Ovary (tissue), 9 donors: ENCODE results near the gene COL5A1. TPM values are rescaled to one million over a fixed set of nuclear protein-coding genes. Genes with fewer than 3 reads are reported as not detected.

ENCODE experiments used
- DNase-seq, 5 donors: peaks; one replicate each; pipeline ENCODE4 v3.0.0-alpha.2; 2019 to 2020
- H3K27ac ChIP-seq, 2 donors: fragments of 200-600 bp; one replicate each; pipeline versions ENCODE4 v1.5.1 to v1.8.0; 2019 to 2022
- H3K27me3 ChIP-seq: fragments of 200-600 bp; one replicate; pipeline ENCODE4 v1.8.0; 2022
- H3K36me3 ChIP-seq: fragments of 200-600 bp; sonication (generic); one replicate; pipeline ENCODE4 v1.5.1; 2019
- H3K4me1 ChIP-seq: one replicate; pipeline ENCODE4 v1.8.1; 2013; ENCODE audit warnings: mild to moderate bottlenecking, moderate library complexity; ENCODE audit not compliant: insufficient read depth
- H3K4me3 ChIP-seq: fragments of 200-600 bp; sonication (generic); one replicate; pipeline ENCODE4 v1.5.1; 2017
- H3K9me3 ChIP-seq, 2 donors: fragments of 200-600 bp in 1 of 2; sonication (generic) in 1 of 2; one replicate each; pipeline versions ENCODE4 v1.5.1 to v1.8.1; 2013 to 2019; ENCODE audit warnings: mild to moderate bottlenecking in 1 of 2, moderate library complexity in 1 of 2
- EP300 ChIP-seq: sonication (generic); formaldehyde crosslinking; IDR thresholded peaks from one replicate; pipeline ENCODE4 v1.6.1; 2017; ENCODE audit warnings: antibody characterized with exemption
- POLR2A ChIP-seq: fragments of 450-650 bp; IDR thresholded peaks from one replicate; pipeline ENCODE4 v1.6.1; 2017; ENCODE audit warnings: antibody characterized with exemption, mild to moderate bottlenecking, moderate library complexity
- WGBS, 3 donors: extraction: QIAGEN DNeasy Blood & Tissue Kit in 1 of 3; methylation state at CpG; one replicate each; pipeline versions ENCODE4 v1.1.5 to v1.1.7; 2013 to 2017; 5-methylcytosine and 5-hydroxymethylcytosine counted together
- intact Hi-C, 4 donors: fragments of 100-400 bp; cut with DNase I; formaldehyde crosslinking; loops; one replicate each; pipeline versions ENCODE4 v1.11.0 to v1.15.1; 2022 to 2023
- polyA plus RNA-seq, 2 donors: library from polyadenylated mRNA; stranded (reverse); fragments of 200-250 nt in 1 of 2; fragments of 350-450 nt in 1 of 2; fragmentation: Illumina TruSeq in 1 of 2; extraction: RNeasy Lipid Tissue Mini Kit (QIAGEN cat#74804) in 1 of 2; gene quantifications; one replicate each; pipeline ENCODE4 v1.2.3, GENCODE V29; 2013 to 2014
- total RNA-seq, 7 donors: library from RNA; depleted of rRNA in 2 of 7; stranded (reverse); fragments of >200 nt in 2 of 7; fragmentation: NEBNext Ultra II Directional in 3 of 7; extraction: Animal tissue kit (Norgen Biotek cat#: 25700) in 3 of 7; gene quantifications; one replicate each; pipeline versions ENCODE4 v1.1.0 to v1.2.4, GENCODE V29; 2016 to 2023
- TF ChIP-seq, protein P1 (sequence below), 3 donors: fragments of 450-650 bp in 2 of 3; fragments of 200-600 bp in 1 of 3; IDR thresholded peaks; one replicate each; pipeline versions ENCODE4 v1.5.1 to v1.8.0; 2016 to 2022; ENCODE audit warnings: antibody characterized with exemption in 3 of 3, mild to moderate bottlenecking in 1 of 3
- donor health status: DM: no; HTN: no; CAD: no; lungs with moderate emphysema.
- donor health status: DM: no; HTN: no; CAD: no.
- donor health status: Bipolar disorder and iron deficiency.
- donor health status: DM: yes; HTN: yes; CAD: no.
- donor health status: DM: no; HTN: no; CAD: no.
- donor health status: DM: yes; HTN: yes; CAD: no.

COL5A1 gene
- total and polyA plus RNA-seq, 9 donors, result 28.1 to 117 (median 54.6) TPM

DNA sequence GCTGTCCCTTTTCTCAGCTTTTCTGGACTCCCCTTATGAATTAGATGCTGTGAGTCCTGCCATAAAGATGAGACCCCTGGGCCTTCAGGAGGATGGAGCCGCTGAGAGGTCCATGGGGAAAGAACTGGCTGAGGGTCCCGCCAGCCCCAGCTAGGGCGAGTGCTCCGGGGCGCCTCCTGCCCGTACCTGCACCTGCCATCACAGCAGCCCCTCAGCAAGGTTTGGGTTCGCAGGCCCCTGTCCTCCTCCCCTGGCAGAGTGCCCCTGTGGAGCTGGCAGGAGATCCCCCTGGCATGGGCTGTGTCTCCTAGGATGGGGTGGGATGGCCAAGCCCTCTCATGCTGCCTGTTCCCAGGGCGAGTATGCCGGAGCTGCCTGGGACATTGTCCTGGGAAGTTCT lies 64.2 kb downstream of the COL5A1 start:
- WGBS, 3 donors, result 83 to 94% (median 93%) methylated on average over 9 of the region's 9 CpGs
- TF ChIP-seq, protein P1, sequence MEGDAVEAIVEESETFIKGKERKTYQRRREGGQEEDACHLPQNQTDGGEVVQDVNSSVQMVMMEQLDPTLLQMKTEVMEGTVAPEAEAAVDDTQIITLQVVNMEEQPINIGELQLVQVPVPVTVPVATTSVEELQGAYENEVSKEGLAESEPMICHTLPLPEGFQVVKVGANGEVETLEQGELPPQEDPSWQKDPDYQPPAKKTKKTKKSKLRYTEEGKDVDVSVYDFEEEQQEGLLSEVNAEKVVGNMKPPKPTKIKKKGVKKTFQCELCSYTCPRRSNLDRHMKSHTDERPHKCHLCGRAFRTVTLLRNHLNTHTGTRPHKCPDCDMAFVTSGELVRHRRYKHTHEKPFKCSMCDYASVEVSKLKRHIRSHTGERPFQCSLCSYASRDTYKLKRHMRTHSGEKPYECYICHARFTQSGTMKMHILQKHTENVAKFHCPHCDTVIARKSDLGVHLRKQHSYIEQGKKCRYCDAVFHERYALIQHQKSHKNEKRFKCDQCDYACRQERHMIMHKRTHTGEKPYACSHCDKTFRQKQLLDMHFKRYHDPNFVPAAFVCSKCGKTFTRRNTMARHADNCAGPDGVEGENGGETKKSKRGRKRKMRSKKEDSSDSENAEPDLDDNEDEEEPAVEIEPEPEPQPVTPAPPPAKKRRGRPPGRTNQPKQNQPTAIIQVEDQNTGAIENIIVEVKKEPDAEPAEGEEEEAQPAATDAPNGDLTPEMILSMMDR (IDR thresholded peaks at IDR 0.05), result no peak
- no peak for TF ChIP-seq EP300
- TF ChIP-seq POLR2A, result no peak
- H3K36me3 ChIP-seq, result no peaks in the 10 kb centered on the region
- H3K27ac ChIP-seq, result no peak overlapping the region
- H3K4me3 ChIP-seq, result no peak overlapping the region
- peaks cover 30% of the 10 kb centered on the region for H3K4me1 ChIP-seq
- intact Hi-C loops, result no loop called here
- no peak for DNase-seq
- H3K27me3 ChIP-seq, result no peaks in the 10 kb centered on the region
- no peaks in the 10 kb centered on the region for H3K9me3 ChIP-seq

DNA sequence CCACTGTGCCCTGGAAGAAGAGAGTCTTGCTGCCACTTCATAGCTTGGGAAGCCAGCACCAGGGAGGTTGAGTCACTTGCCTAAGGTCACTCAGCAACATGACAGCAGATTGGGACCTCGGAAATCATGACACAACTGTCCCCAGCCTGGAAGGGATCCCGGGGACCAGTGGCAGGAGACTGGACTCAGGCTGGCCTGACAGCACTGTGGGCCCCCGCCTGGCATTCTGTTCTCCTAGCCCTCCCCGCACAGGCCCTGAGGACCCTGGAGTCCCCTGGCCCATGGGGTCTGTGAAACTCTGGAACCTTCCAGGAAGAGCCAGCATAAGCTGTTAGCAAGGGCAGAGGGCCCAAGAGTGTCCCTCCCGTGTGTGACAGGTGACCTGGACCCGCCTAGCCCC lies 64.9 kb downstream of the COL5A1 start:
- Histone ChIP-seq H3K36me3 (no peaks in the 10 kb centered on the region), H3K27me3 (no peaks in the 10 kb centered on the region), H3K9me3 (no peaks in the 10 kb centered on the region), H3K27ac (peak overlapping the region; percentile 69 to 70), H3K4me3 (no peak overlapping the region), H3K4me1 (peaks cover 35% of the 10 kb centered on the region)
- intact Hi-C loops, result no loop called here
- TF ChIP-seq EP300, result no peak
- TF ChIP-seq, protein P1 (IDR thresholded peaks at IDR 0.05), result no peak
- no peak for TF ChIP-seq POLR2A
- DNase-seq, result no peak
- WGBS, 3 donors, result 65 to 75% (median 68%) methylated on average over 6 of the region's 6 CpGs

DNA sequence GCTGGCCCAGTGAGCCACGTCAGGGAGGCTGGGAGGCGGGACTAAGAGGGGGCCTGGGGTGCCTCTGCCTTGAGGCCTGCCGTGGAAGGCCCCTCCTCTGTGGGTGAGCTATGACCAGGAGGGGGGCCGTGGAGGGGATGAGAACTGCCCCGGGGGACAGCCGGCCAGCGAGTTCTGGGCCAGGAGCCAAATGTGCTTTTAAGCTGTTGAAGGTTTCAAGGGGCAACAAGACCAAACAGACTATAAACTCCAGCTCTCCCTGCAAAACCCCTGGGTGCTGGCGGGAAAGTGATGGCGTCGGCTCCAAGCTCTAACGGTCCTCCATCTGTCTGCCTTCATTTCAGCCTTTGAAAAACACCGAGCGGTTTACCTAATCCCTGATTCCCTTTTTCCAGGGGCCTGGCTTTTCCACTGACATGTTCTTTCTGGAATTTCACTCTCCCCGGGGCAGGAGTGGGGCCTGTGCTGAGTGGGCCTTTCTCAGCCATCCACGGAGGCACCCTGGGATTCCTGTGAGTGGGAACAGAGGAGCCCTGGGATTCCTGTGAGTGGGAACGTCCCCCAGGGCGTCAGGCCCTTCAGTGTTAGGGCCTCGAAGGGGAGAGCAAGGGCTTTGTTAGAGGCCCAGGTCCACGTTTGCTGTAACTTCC lies 65.6 kb downstream of the COL5A1 start:
- no peaks in the 10 kb centered on the region for H3K9me3 ChIP-seq
- WGBS, 3 donors, result 14 to 19% (median 19%) methylated on average over 19 of the region's 19 CpGs
- H3K27ac ChIP-seq, result peak overlapping the region; percentile 69 to 70
- TF ChIP-seq, protein P1 (IDR thresholded peaks at IDR 0.05), result no peak
- TF ChIP-seq EP300 (no peak), POLR2A (no peak)
- intact Hi-C loops, result no loop called here
- no peaks in the 10 kb centered on the region for H3K27me3 ChIP-seq
- no peaks in the 10 kb centered on the region for H3K36me3 ChIP-seq
- peaks cover 35% of the 10 kb centered on the region for H3K4me1 ChIP-seq
- H3K4me3 ChIP-seq, result no peak overlapping the region
- DNase-seq, result peak; percentile 89 to 92 (median 91)

DNA sequence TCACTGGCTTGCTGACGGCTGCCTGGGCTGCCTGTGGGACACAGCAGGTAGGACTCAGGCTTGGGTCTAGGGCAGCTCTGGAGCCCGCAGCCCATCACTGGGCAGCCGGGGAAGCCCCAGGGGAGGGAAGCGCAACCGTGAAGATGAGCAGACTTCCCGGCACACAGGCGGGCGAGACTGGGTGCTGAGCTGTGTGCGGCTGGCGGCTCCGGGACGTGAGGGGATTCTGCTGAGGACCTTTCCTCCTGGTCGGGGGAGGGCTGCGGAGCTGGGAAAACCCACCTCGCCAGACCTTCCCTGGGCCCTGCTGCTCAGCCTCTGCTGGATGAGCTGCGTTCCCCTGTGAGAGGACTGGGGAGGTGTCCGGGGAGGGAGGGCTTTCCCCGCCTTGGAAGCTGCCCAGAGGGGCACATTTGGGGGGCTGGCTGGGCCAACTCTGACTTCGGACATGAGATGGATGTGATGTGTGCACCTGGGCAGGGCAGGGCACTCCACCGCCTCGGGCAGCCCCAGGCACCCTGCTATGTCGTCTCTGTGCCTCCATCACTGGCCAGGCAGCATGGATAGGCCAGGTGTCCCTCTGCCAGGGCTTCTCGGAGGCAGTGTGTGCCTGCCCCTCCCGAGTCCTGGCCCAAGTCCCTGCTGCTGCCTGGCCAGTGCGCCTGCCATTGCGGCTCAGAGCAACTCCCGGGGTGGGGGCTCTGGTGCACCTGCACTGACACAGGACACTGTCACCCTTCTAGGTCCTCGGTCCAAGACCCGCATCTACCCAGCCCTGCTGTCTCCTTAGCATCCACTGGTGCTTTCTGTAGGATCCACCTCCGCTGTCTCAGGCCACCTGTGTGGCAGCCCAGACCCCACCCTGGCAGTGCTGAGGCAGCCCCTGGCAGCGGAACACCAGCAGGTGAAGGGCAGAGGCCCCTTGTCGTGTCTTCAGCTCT lies 66.4 kb downstream of the COL5A1 start:
- WGBS, 3 donors, result 83 to 86% (median 85%) methylated on average over 28 to 32 of the region's 32 CpGs
- H3K27ac ChIP-seq, result peak overlapping the region; percentile 55 to 70
- DNase-seq, result no peak
- H3K36me3 ChIP-seq, result no peaks in the 10 kb centered on the region
- intact Hi-C loops, result no loop called here
- H3K27me3 ChIP-seq, result no peaks in the 10 kb centered on the region
- H3K9me3 ChIP-seq, result no peaks in the 10 kb centered on the region
- no peak overlapping the region for H3K4me3 ChIP-seq
- H3K4me1 ChIP-seq, result peaks cover 35% of the 10 kb centered on the region
- no peak for TF ChIP-seq EP300
- TF ChIP-seq, protein P1 (IDR thresholded peaks at IDR 0.05), result no peak
